Heart left ventricle (tissue), 16 donors: ENCODE data around the gene MYOCD. TPM values are rescaled to one million over a fixed set of nuclear protein-coding genes. Genes with fewer than 3 reads are reported as not detected.

Experiments
- ATAC-seq, 4 donors: fragments of 200-7000 bp; cut with Tn5 transposase; one replicate each; pipeline ENCODE4 v1.9.1; 2020 to 2022; ENCODE audit warnings: moderate library complexity in 4 of 4, mild to moderate bottlenecking in 3 of 4, moderate number of reproducible peaks in 1 of 4
- DNase-seq, 5 donors: peaks; one replicate each; pipeline ENCODE4 v3.0.0-alpha.2; 2020
- H3K27ac ChIP-seq, 12 donors: fragments of 200-600 bp; sonication (generic) in 4 of 12; one replicate each; pipeline versions ENCODE4 v1.5.0 to v1.8.0; 2016 to 2022; ENCODE audit warnings: mild to moderate bottlenecking in 2 of 12
- H3K27me3 ChIP-seq, 9 donors: fragments of 200-600 bp; sonication (generic) in 2 of 9; one replicate each; pipeline versions ENCODE4 v1.5.1 to v1.8.0; 2016 to 2022; ENCODE audit warnings: mild to moderate bottlenecking in 3 of 9
- H3K36me3 ChIP-seq, 9 donors: fragments of 200-600 bp; sonication (generic) in 2 of 9; one replicate each; pipeline versions ENCODE4 v1.5.0 to v1.8.0; 2018 to 2022; ENCODE audit warnings: mild to moderate bottlenecking in 2 of 9
- H3K4me1 ChIP-seq, 12 donors: fragments of 200-600 bp; sonication (generic) in 4 of 12; one replicate each; pipeline versions ENCODE4 v1.5.0 to v1.8.0; 2016 to 2022; ENCODE audit warnings: mild to moderate bottlenecking in 3 of 12
- H3K4me3 ChIP-seq, 12 donors: fragments of 200-600 bp; sonication (generic) in 4 of 12; one replicate each; pipeline versions ENCODE4 v1.5.0 to v1.8.0; 2017 to 2022; ENCODE audit warnings: mild to moderate bottlenecking in 9 of 12, moderate library complexity in 4 of 12
- H3K9me3 ChIP-seq, 12 donors: fragments of 200-600 bp; sonication (generic) in 4 of 12; one replicate each; pipeline versions ENCODE4 v1.5.0 to v1.8.0; 2016 to 2022; ENCODE audit warnings: mild to moderate bottlenecking in 1 of 12
- CTCF ChIP-seq, 12 donors: fragments of 200-600 bp; sonication (generic) in 4 of 12; IDR thresholded peaks; one replicate each; pipeline versions ENCODE4 v1.5.0 to v1.8.0; 2018 to 2022; ENCODE audit warnings: antibody characterized with exemption in 12 of 12, mild to moderate bottlenecking in 5 of 12
- POLR2A ChIP-seq, 2 donors: fragments of 450-650 bp; IDR thresholded peaks; one replicate each; pipeline ENCODE4 v1.6.1; 2017; ENCODE audit warnings: antibody characterized with exemption in 2 of 2, mild to moderate bottlenecking in 2 of 2, moderate library complexity in 2 of 2
- WGBS, 4 donors: extraction: QIAGEN DNeasy Blood & Tissue Kit in 2 of 4; methylation state at CpG; one replicate each; pipeline versions ENCODE4 v1.1.5 to v1.1.7; 2013 to 2018; 5-methylcytosine and 5-hydroxymethylcytosine counted together
- intact Hi-C, 10 donors: fragments of 100-400 bp; cut with DNase I; formaldehyde crosslinking; loops; one replicate each; pipeline versions ENCODE4 v1.11.1 to v1.14.2; 2022
- polyA plus RNA-seq, 2 donors: library from polyadenylated mRNA; stranded (reverse); fragments of 200-250 nt; gene quantifications; one replicate each; pipeline ENCODE4 v1.2.3, GENCODE V29; 2013
- total RNA-seq, 9 donors: library from RNA; depleted of rRNA in 2 of 9; stranded (reverse); fragments of >200 nt in 2 of 9; fragmentation: NEBNext Ultra II Directional in 3 of 9; extraction: Animal tissue kit (Norgen Biotek cat#: 25700) in 3 of 9; gene quantifications; one replicate each; pipeline versions ENCODE4 v1.1.0 to v1.2.4, GENCODE V29; 2016 to 2023
- donor health status: ischemic (EF 13 %, LVEDD 7.1; RV severe dilation, severe dysfunction).
- donor health status: healthy with polysubstance abuse.
- donor health status: DM: no; HTN: yes; CAD: no.
- donor health status: DM: no; HTN: no; CAD: no.
- donor health status: ischemic (EF 25% LVEDD 6.9; RV normal size, moderate dysfunction).
- donor health status: ischemic (EF 25% LVEDD 5.7; RV mildly dilated, moderate dysfunction).
- donor health status: healthy.
- donor health status: DM: yes; HTN: yes; CAD: no.
- donor health status: ischemic (EF 35%, LVEDD 5.7; RV mildly dilated, moderate dysfunction).
- donor health status: nonischemic (EF 11% LVEDD 7.7; RV severe dilation, severe dysfunction).
- donor health status: DM: yes; HTN: yes; CAD: no.
- donor health status: PGD.
- donor health status: ischemic (EF 29% LVEDD 5.4; RV normal size, mild dysfunction).
- donor health status: nonischemic (EF 23%, LVEDD 6.1; RV moderate dilation, normal function).

Gene MYOCD
- total and polyA plus RNA-seq, 11 donors: 12.9 to 77.2 (median 45.9) TPM

- Histone ChIP-seq H3K4me1 (peaks cover 0 to 23% (median 4%) of the 10 kb centered on the region in 12 donors), H3K9me3 (no peaks in the 10 kb centered on the region), H3K36me3 (no peaks in the 10 kb centered on the region), H3K4me3 (no peak overlapping the region), H3K27ac (no peak overlapping the region), H3K27me3 (no peaks in the 10 kb centered on the region)
- DNase-seq (no peak), ATAC-seq (no peak)
- WGBS, 4 donors: 66 to 74% (median 67%) methylated on average over 4 of the region's 4 CpGs
- TF ChIP-seq CTCF (IDR thresholded peaks at IDR 0.05) (no peak), POLR2A (IDR thresholded peaks at IDR 0.05) (no peak)
- intact Hi-C loops: no loop called here
These were observed 23.7 kb upstream of the MYOCD start for GRCh38 chr17:12642034-12642433.

DNA sequence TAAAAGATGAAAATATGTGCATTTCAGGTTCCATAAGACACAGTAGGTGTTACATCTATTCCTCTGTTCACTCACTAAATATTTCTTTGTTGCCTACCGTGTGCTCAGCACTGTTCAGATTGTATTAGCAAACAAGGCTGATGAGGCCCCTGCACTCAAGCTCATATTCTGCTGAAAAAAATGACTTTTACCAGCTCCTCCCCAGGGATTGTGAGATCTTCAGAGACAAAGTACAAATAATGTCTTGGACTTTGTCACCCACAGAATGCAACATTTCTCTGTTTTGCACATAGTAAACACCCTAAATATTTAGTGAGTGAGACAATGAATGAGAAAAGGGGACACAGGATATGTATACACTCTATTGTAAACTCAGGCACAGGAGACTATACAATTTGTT, 21.9 kb upstream of the MYOCD start:
- H3K4me1 ChIP-seq: peaks cover 0 to 9% (median 0%) of the 10 kb centered on the region in 12 donors
- H3K36me3 ChIP-seq: no peaks in the 10 kb centered on the region
- no peaks in the 10 kb centered on the region for H3K9me3 ChIP-seq
- H3K27ac ChIP-seq: no peak overlapping the region
- TF ChIP-seq CTCF (IDR thresholded peaks at IDR 0.05) (no peak), POLR2A (IDR thresholded peaks at IDR 0.05) (no peak)
- no peak overlapping the region for H3K4me3 ChIP-seq
- DNase-seq (no peak), ATAC-seq (no peak)
- intact Hi-C loops: no loop called here
- H3K27me3 ChIP-seq: no peaks in the 10 kb centered on the region
- WGBS, 4 donors: 65 to 86% (median 76%) methylated on average over 1 of the region's 1 CpG

- Histone ChIP-seq H3K4me1 (peaks cover 0 to 9% (median 0%) of the 10 kb centered on the region in 12 donors), H3K27ac (no peak overlapping the region), H3K27me3 (no peaks in the 10 kb centered on the region), H3K36me3 (no peaks in the 10 kb centered on the region), H3K9me3 (no peaks in the 10 kb centered on the region), H3K4me3 (no peak overlapping the region)
- TF ChIP-seq POLR2A (IDR thresholded peaks at IDR 0.05) (no peak), CTCF (IDR thresholded peaks at IDR 0.05) (no peak)
- intact Hi-C loops: no loop called here
- DNase-seq (no peak), ATAC-seq (no peak)
These were observed 21.1 kb upstream of the MYOCD start for GRCh38 chr17:12644623-12645022.

DNA sequence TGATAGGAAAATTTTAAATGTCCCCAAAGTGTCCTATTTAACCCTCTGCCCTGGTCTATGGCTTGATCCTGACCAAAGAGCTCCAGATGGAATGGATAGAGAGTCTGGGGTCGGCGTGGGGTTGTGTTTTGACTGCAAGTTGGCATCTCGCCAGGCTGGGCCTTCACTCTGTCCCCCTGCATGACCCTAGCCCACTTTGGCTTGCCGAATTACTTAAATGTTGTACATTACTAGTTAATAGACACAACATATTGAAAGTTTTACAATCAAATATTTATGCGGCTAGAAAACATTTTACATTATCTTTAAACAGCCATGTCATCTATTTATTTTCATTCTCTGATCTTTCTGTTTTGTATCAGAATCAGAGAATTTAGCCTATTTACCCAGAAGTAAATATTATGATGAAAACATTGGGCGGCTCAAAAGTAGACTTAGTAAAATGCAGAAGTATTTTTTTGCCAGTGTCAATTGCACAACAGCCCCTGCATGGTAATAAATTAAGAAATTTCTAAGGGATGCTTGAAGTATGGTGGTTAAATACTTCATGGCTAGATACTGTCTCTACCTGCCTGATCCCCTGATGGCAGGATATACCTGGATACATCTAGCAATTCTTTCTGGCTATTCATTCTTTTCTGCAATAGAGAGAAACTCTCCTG, 18.8 kb upstream of the MYOCD start:
- intact Hi-C loops: no loop called here
- 65 to 79% (median 71%) methylated on average over 6 of the region's 6 CpGs for WGBS, 4 donors

More for the DNA sequence above, 18.8 kb upstream of the MYOCD start:
- Histone ChIP-seq H3K27me3 (no peaks in the 10 kb centered on the region), H3K9me3 (no peaks in the 10 kb centered on the region), H3K4me1 (peaks cover 0 to 9% (median 0%) of the 10 kb centered on the region in 12 donors), H3K27ac (no peak overlapping the region), H3K4me3 (no peak overlapping the region), H3K36me3 (no peaks in the 10 kb centered on the region)
- no peak for TF ChIP-seq POLR2A (IDR thresholded peaks at IDR 0.05)
- TF ChIP-seq CTCF (IDR thresholded peaks at IDR 0.05): no peak
- no peak for ATAC-seq
- DNase-seq: no peak
